Left renal cortex interstitium (tissue), 4 donors: ENCODE results near the gene HAL. TPM values are rescaled to one million over a fixed set of nuclear protein-coding genes. Genes with fewer than 3 reads are reported as not detected.
A peak's percentile ranks its signal among the peaks of the same experiment; 100 is the strongest.

ENCODE experiments used
- DNase-seq, 4 donors: peaks; one replicate each; pipeline ENCODE4 v3.0.0-alpha.2; 2013; ENCODE audit warnings: low read depth in 4 of 4, low spot score in 2 of 4, missing footprints in 1 of 4
- polyA plus RNA-seq, 4 donors: library from polyadenylated mRNA; unstranded; fragments of 120-200 nt; gene quantifications; one replicate each; pipeline ENCODE4 v1.2.1, GENCODE V29; 2013; ENCODE audit not compliant: insufficient read length in 4 of 4

The HAL gene
- polyA plus RNA-seq, 4 donors, result 0.14 to 2.1 (median 1.00) TPM

DNA sequence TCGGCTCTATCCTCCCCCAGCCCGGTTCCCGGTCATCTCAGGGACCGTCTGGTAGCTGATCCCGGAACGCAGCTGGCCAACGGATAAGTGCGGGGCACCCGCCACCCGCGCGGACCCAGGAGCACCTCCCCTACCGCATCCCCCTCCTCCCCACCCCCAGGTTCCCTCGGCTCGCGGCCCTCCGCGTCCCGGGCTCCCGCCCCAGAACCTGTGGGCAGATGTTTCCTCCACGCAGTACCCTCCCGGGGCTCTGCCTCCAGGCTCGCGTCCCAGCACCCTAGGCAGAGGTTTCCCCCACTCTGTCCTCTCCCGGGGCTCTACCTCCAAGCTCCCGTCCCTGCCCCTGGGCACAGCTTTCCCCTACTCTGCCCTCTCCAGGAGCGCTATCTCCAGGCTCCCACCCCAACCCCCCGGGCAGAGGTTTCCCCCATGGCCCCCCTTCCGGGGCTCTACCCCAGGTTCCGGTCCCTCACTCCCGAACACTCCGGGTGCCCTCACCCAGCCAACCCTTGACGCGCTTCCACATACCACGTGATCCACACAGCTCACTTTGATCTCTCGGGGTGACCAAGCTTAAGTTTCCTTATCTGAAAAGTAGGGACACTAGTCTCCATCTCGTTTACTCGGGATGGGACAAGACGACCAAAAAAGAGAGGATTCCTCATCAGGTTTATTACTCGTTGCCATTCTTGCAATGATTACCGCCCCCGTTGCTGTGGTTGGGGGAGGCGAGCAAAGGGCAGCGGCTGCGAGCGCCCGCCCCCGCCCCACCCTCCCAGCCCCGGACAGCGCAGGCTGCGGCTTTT, 53.4 kb downstream of the HAL start, which contains the start of gene CCDC38:
TSS of gene CCDC38 (minus strand) at position 91 of the 806 bp plus-strand sequence. CDS start 6,105 bp downstream, outside the sequence.
- peak in 2 of 4 donors; percentile 46 to 60 for DNase-seq

GRCh38 chr12:95942101-95942523, 54.0 kb downstream of the HAL start:
- DNase-seq, result peak in 1 of 4 donors; percentile 11

GRCh38 chr12:95940514-95940913, 55.6 kb downstream of the HAL start:
- DNase-seq, result no peak

Other genes starting within 250 kb of the HAL start
- gene NTN4, start 205.6 kb downstream of the HAL start, polyA plus RNA-seq, result 100 to 1,000 TPM in 3 of 4 donors, 10 to 100 TPM in 1; 94.0 to 112 (median 104) TPM
- 100 to 1,000 TPM in 1 of 4 donors, 10 to 100 TPM in 3; 84.0 to 101 (median 93.6) TPM for gene SNRPF, start 137.4 kb downstream of the HAL start, polyA plus RNA-seq
- gene CCDC38, start 53.7 kb downstream of the HAL start, polyA plus RNA-seq, result 1 to 10 TPM in 1 of 4 donors, under 1 TPM in 3; 0.41 to 1.3 (median 0.66) TPM
- 1 to 10 TPM in 3 of 4 donors, under 1 TPM in 1; 0.92 to 2.0 (median 1.6) TPM for gene AMDHD1, start 53.0 kb downstream of the HAL start, polyA plus RNA-seq
- gene LTA4H, start 39.2 kb upstream of the HAL start, polyA plus RNA-seq, result 100 to 1,000 TPM; 111 to 132 (median 127) TPM
- 10 to 100 TPM; 48.4 to 60.7 (median 55.0) TPM for gene ELK3, start 198.0 kb upstream of the HAL start, polyA plus RNA-seq